Neural cell (in vitro differentiated cells): ENCODE results near the gene RTL1. TPM values are rescaled to one million over a fixed set of nuclear protein-coding genes. Genes with fewer than 3 reads are reported as not detected.

Experiments used
- H2AFZ ChIP-seq: fragments of 200-600, 300-800 bp; sonication (generic), shearing (Covaris generic); 2 replicates; pipeline ENCODE4 v1.6.0; 2014; ENCODE audit warnings: low read depth, mild to moderate bottlenecking, antibody characterized with exemption, low read length, moderate library complexity
- H3F3A ChIP-seq: fragments of 200-600 bp; shearing (Covaris generic); 2 replicates; pipeline ENCODE4 v1.6.1; 2016; ENCODE audit warnings: mild to moderate bottlenecking, moderate library complexity, mixed read lengths, antibody characterized with exemption, low read length; ENCODE audit not compliant: insufficient read depth, poor library complexity, severe bottlenecking
- H3K27ac ChIP-seq: fragments of 200-600, 300-800 bp; sonication (generic), shearing (Covaris generic); 2 replicates; pipeline ENCODE4 v1.5.1; 2014; ENCODE audit warnings: mild to moderate bottlenecking, low read length, moderate library complexity
- H3K27me3 ChIP-seq: fragments of 300-800, 200-600 bp; sonication (generic), shearing (Covaris generic); 2 replicates; pipeline ENCODE4 v1.6.0; 2014; ENCODE audit warnings: mild to moderate bottlenecking, low read depth, low read length, moderate library complexity; ENCODE audit not compliant: insufficient read depth
- H3K36me3 ChIP-seq: fragments of 300-800, 200-600 bp; sonication (generic), shearing (Covaris generic); 2 replicates; pipeline ENCODE4 v1.5.1; 2014; ENCODE audit warnings: mild to moderate bottlenecking, antibody characterized with exemption, low read length, moderate library complexity; ENCODE audit not compliant: insufficient read depth
- H3K4me2 ChIP-seq: fragments of 300-800, 200-600 bp; sonication (generic), shearing (Covaris generic); 2 replicates; pipeline ENCODE4 v1.6.0; 2014; ENCODE audit warnings: mild to moderate bottlenecking, low read length
- H3K4me3 ChIP-seq: fragments of 300-800, 200-600 bp; sonication (generic), shearing (Covaris generic); 2 replicates; pipeline ENCODE4 v1.5.1; 2014; ENCODE audit warnings: mild to moderate bottlenecking, low read length, moderate library complexity
- H3K79me2 ChIP-seq: fragments of 200-600 bp; shearing (Covaris generic); replicated peaks from 2 replicates; pipeline ENCODE4 v1.6.0; 2014; ENCODE audit warnings: mild to moderate bottlenecking, low read length, moderate library complexity; ENCODE audit not compliant: insufficient read depth
- H3K9ac ChIP-seq: fragments of 300-800, 200-600 bp; sonication (generic), shearing (Covaris generic); 2 replicates; pipeline ENCODE4 v1.6.1; 2016; ENCODE audit warnings: mild to moderate bottlenecking, low read length, mixed read lengths
- H3K9me2 ChIP-seq: fragments of 200-600 bp; shearing (Covaris generic); 2 replicates; pipeline ENCODE4 v1.6.1; 2016; ENCODE audit warnings: mild to moderate bottlenecking, low read length, mixed read lengths; ENCODE audit not compliant: insufficient read depth
- H3K9me3 ChIP-seq: fragments of 200-600, 300-800 bp; sonication (generic), shearing (Covaris generic); 2 replicates; pipeline ENCODE4 v1.6.1; 2016; ENCODE audit warnings: mild to moderate bottlenecking, mixed run types, low read length, moderate library complexity, mixed read lengths
- H4K20me1 ChIP-seq: fragments of 200-600 bp; shearing (Covaris generic); 2 replicates; pipeline ENCODE4 v1.6.1; 2016; ENCODE audit warnings: mild to moderate bottlenecking, mixed run types; ENCODE audit not compliant: insufficient read depth
- CTCF ChIP-seq: fragments of 450-650 bp; IDR thresholded peaks from 2 replicates; pipeline ENCODE4 v1.5.1; 2014; ENCODE audit warnings: antibody characterized with exemption, mild to moderate bottlenecking, moderate library complexity; ENCODE audit not compliant: poor library complexity, severe bottlenecking
- EP300 ChIP-seq: fragments of 450-650 bp; conservative IDR thresholded peaks from 2 replicates; pipeline ENCODE4 v1.6.1; 2014; ENCODE audit warnings: antibody characterized with exemption, mild to moderate bottlenecking, moderate library complexity; ENCODE audit not compliant: poor library complexity, severe bottlenecking
- EZH2 ChIP-seq: fragments of 200-600, 300-800 bp; shearing (Covaris generic), sonication (generic); IDR thresholded peaks from 2 replicates; pipeline ENCODE4 v1.6.1; 2014; ENCODE audit warnings: antibody characterized with exemption, low read length, borderline replicate concordance, mild to moderate bottlenecking; ENCODE audit not compliant: insufficient read depth, poor library complexity, severe bottlenecking
- MXI1 ChIP-seq: fragments of 450-650 bp; conservative IDR thresholded peaks from 2 replicates; pipeline ENCODE4 v1.6.1; 2014; ENCODE audit warnings: antibody characterized with exemption, mild to moderate bottlenecking; ENCODE audit not compliant: poor library complexity, severe bottlenecking
- POLR2AphosphoS5 ChIP-seq: IDR thresholded peaks from 2 replicates; pipeline ENCODE4 v1.6.1; 2012
- RAD21 ChIP-seq: fragments of 450-650 bp; conservative IDR thresholded peaks from 2 replicates; pipeline ENCODE4 v1.6.1; 2014; ENCODE audit warnings: antibody characterized with exemption, mild to moderate bottlenecking, moderate library complexity
- SMC3 ChIP-seq: fragments of 450-650 bp; conservative IDR thresholded peaks from 2 replicates; pipeline ENCODE4 v1.6.1; 2014; ENCODE audit warnings: antibody characterized with exemption, mild to moderate bottlenecking, moderate library complexity; ENCODE audit not compliant: poor library complexity
- TAF1 ChIP-seq: IDR thresholded peaks from 2 replicates; pipeline ENCODE4 v1.6.1; 2012; ENCODE audit warnings: low read depth
- polyA plus RNA-seq: library from polyadenylated mRNA; depleted of rRNA; stranded (reverse); fragments of >200 nt; gene quantifications from 2 replicates; pipeline ENCODE4 v1.2.3, GENCODE V29; 2014
- TF ChIP-seq, protein P1 (sequence below): IDR thresholded peaks from 2 replicates; pipeline ENCODE4 v1.6.1; 2012; ENCODE audit warnings: borderline replicate concordance

The RTL1 gene
- polyA plus RNA-seq, 1 donor from 2014 or later, result not detected

- Histone ChIP-seq H3K9me3 (no peaks in the 10 kb centered on the region), H3K27me3 (no peaks in the 10 kb centered on the region), H3K4me3 (no peak overlapping the region), H3K79me2 (no peaks in the 10 kb centered on the region), H4K20me1 (no peaks in the 10 kb centered on the region), H3K36me3 (no peaks in the 10 kb centered on the region), H3F3A (peaks cover 3% of the 10 kb centered on the region), H3K4me2 (no peak overlapping the region), H3K9me2 (no peaks in the 10 kb centered on the region), H3K27ac (no peak overlapping the region), H2AFZ (no peak overlapping the region), H3K9ac (no peak overlapping the region)
- no peak for TF ChIP-seq TAF1
- TF ChIP-seq, protein P1, sequence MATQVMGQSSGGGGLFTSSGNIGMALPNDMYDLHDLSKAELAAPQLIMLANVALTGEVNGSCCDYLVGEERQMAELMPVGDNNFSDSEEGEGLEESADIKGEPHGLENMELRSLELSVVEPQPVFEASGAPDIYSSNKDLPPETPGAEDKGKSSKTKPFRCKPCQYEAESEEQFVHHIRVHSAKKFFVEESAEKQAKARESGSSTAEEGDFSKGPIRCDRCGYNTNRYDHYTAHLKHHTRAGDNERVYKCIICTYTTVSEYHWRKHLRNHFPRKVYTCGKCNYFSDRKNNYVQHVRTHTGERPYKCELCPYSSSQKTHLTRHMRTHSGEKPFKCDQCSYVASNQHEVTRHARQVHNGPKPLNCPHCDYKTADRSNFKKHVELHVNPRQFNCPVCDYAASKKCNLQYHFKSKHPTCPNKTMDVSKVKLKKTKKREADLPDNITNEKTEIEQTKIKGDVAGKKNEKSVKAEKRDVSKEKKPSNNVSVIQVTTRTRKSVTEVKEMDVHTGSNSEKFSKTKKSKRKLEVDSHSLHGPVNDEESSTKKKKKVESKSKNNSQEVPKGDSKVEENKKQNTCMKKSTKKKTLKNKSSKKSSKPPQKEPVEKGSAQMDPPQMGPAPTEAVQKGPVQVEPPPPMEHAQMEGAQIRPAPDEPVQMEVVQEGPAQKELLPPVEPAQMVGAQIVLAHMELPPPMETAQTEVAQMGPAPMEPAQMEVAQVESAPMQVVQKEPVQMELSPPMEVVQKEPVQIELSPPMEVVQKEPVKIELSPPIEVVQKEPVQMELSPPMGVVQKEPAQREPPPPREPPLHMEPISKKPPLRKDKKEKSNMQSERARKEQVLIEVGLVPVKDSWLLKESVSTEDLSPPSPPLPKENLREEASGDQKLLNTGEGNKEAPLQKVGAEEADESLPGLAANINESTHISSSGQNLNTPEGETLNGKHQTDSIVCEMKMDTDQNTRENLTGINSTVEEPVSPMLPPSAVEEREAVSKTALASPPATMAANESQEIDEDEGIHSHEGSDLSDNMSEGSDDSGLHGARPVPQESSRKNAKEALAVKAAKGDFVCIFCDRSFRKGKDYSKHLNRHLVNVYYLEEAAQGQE, result no peak
- no peak for TF ChIP-seq POLR2AphosphoS5
- TF ChIP-seq EZH2, result no peak
These were observed 35.7 kb downstream of the RTL1 start for GRCh38 chr14:100867631-100868315.

DNA sequence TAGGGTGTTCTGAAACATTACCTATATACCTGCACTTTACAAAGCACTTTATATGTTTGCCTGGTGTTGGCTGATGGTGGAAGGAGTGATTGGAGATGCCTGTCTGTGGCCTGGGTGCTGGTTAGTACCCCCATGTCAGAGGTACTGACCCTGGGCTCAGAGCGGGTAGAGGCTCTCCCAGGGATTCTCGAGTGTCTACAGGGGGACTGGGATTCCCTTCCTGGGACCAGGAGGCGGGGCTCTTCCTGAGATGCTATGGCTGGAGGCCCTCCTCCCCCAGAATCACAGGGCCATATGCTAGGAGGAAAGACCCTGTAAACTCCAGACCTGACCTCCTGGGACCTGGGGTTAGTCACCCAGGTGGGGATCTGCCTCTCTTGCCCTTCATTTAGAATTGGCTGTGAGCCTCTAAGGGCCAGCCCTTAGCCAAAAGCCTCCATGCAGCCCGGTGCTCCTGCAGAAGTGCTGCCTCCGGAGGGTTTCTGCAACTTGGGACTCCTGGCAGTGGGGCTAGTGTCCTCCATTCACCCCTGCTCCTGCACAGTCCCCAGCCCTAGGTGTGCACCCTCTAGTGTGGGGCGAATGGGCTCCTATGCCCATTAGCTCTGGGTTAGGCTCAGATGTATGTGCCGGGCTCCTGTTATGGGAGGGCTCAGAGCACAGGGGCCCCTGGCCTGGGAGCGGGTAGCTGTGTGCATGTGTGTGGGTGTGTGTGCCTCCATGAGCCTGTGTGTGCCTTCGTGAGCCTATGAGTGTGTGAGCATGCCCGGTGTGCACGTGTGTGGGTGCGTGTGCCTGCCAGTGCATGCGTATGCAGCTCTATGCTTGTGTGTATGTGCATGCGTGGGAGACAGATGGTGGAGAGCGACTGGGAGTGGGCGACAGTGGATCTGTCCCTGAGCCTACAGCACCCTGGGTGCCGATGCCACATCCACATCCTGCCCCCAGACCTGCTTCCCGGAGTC lies 36.6 kb downstream of the RTL1 start:
- Histone ChIP-seq H3K27me3 (no peaks in the 10 kb centered on the region), H3K4me2 (no peak overlapping the region), H4K20me1 (no peaks in the 10 kb centered on the region), H3K4me3 (no peak overlapping the region), H2AFZ (no peak overlapping the region), H3K79me2 (no peaks in the 10 kb centered on the region), H3K9me3 (no peaks in the 10 kb centered on the region), H3K36me3 (no peaks in the 10 kb centered on the region), H3K9me2 (no peaks in the 10 kb centered on the region), H3F3A (peaks cover 3% of the 10 kb centered on the region), H3K27ac (peak overlapping the region; percentile 37), H3K9ac (no peak overlapping the region)
- no peak for TF ChIP-seq TAF1
- no peak for TF ChIP-seq EZH2
- no peak for TF ChIP-seq MXI1
- no peak for TF ChIP-seq POLR2AphosphoS5
- no peak for TF ChIP-seq RAD21
- TF ChIP-seq SMC3, result no peak
- TF ChIP-seq CTCF, result no peak
- TF ChIP-seq, protein P1, result no peak
- TF ChIP-seq EP300, result no peak
